Jurkat, Clone E6-1 (cell line): ENCODE data around the gene COX10.

ENCODE experiments used
- DNase-seq: peaks from one replicate; pipeline ENCODE4 v3.0.0-alpha.2; 2011; ENCODE audit warnings: low read depth, low spot score
- H3K4me3 ChIP-seq: 2 replicates; pipeline ENCODE4 v1.5.1; 2011; ENCODE audit warnings: mild to moderate bottlenecking, low read length, control low read depth, moderate library complexity

Gene COX10

DNA sequence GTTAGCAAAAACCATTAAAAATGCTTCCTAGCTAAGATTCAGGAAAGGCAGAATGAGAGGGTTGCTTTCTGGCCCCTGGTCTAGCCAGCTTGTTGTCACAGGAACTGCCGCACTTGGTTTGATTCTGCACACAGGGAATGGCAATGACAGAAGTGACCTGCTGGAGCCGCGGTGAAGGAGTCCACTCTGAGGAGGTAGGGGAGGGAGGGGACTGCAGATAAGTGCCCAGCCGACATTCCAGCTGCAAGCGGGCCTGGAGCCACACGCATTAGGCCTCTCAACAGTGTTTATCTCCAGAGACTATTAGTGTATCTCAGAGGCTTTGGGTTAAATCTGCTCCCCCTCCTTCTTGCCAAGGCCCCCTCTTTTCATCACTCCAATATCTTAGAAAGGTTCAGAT is 128.7 kb downstream of the COX10 start:
- DNase-seq = no peak

DNA sequence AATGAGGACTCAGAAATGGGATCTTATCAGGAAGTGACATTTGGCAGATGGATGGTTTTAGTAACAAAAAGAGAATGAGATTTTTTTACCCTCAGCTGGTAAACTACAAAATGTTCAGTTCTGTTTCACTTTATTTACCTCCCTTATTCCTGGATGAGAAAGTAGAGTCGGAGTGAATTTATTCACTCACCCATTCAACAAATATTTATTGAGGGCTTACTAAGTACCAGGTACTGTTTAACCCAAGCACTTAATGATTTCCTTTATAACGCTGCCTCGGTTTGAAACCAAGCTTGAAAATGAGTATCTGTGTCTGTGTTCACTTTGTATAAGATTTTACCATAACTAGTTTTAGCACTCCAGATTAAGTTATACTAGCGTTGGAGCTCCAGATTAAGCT is 129.3 kb downstream of the COX10 start:
- DNase-seq = no peak
- no peak overlapping the region for H3K4me3 ChIP-seq

More for the DNA sequence above, 128.7 kb downstream of the COX10 start:
- H3K4me3 ChIP-seq = no peak overlapping the region

DNA sequence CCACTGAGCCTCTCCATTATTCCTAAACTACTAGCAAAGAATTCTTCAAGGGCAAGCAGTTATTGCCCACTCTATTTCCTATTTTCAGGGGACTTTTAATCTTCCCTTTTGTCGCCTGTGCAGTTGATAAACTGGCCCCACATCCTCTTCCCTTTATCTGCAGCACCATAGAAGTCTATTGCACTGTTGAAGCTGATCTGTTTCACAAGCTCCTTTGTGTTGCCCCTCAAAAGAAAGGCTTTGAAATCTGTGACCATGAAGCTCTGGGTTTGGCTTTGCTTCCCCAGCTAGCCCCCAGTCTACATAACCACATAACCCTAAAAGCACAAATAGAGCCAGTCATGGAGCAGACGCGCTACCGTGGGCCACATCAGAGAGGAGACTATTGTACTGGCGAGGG is 130.3 kb downstream of the COX10 start:
- DNase-seq = no peak
- H3K4me3 ChIP-seq = no peak overlapping the region

DNA sequence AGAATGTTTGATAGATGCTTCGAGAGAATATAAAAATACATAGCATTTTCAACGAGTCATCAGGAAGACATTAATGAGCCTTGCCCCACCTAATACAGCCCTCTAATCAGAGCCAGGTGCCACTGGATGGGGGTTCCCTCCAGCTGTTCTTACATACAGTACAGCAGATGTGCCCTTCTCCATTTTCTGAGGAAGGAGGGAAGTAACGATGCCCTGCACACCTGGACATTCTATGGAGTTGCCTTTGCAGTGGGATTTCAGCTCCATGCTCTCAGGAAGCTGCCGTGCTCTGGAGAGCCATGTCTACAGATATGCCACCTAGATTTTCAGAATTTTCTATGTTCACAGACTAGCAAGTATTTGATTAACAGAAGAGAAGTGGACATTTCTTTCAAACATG is 131.1 kb downstream of the COX10 start:
- DNase-seq = no peak
- H3K4me3 ChIP-seq = no peak overlapping the region

DNA sequence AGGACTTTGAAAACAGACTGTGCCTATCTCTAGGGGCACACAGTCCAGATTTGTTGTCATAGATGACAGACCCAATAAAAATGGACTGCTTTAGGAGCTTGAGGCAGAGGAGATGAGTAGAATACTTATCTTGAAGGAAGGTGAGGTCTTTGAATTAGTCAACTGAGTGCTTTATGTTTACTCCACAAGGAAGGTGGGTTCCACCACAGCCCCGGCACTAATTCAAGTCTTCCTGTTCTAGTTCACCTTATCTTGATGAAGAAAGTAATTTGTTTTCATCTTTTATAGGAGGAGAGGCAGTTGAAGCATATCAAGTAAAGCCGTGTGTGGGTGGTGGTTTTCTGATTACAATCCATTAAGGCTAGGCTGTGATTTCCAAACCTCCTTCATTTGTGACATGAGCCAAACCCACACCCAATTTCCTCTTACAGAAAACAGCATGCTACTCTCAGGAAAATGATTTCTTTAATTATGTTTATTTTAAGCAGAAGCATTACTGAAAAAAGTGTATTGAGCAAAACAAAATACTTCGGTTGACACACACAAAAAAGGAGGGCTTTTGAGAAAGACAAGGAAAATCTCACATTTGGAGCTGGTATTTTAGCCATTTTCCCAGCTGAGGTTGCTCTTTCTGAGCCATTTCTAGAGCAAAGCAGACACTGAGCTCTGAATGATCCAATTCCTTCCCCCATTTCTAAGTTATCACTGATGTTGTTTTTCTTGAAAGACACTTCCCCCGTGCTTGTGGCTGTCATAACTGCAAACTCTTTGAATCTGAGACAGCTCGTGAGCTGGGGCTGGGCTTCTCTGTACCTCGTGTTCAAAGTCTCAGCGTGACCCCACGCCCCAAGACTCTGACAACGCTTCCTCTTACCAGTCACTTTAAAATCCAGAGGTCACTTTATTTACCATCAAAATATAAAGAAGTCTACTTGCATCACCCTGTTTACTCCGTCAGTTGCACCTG is 132.0 kb downstream of the COX10 start:
- H3K4me3 ChIP-seq = no peak overlapping the region
- peak; percentile 93 for DNase-seq

DNA sequence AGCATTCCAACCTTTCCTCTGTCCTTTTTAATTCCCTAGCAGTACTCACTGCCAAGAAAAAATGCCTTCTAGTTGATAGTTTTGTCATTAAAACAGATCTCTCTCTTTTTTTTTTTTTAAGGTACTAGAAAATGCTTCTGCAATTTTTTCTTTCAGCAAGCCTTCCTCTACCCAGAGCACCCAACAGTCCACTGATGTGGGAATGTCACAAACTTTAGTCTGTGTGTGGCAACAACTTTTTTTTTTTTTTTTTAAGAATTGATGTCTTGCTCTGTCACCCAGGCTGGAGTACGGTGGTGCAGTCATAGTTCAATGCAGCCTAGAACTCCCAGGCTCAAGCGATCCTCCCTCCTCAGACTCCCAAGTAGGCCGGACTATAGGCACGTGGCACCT is 132.7 kb downstream of the COX10 start:
- H3K4me3 ChIP-seq = no peak overlapping the region
- DNase-seq = no peak

DNA sequence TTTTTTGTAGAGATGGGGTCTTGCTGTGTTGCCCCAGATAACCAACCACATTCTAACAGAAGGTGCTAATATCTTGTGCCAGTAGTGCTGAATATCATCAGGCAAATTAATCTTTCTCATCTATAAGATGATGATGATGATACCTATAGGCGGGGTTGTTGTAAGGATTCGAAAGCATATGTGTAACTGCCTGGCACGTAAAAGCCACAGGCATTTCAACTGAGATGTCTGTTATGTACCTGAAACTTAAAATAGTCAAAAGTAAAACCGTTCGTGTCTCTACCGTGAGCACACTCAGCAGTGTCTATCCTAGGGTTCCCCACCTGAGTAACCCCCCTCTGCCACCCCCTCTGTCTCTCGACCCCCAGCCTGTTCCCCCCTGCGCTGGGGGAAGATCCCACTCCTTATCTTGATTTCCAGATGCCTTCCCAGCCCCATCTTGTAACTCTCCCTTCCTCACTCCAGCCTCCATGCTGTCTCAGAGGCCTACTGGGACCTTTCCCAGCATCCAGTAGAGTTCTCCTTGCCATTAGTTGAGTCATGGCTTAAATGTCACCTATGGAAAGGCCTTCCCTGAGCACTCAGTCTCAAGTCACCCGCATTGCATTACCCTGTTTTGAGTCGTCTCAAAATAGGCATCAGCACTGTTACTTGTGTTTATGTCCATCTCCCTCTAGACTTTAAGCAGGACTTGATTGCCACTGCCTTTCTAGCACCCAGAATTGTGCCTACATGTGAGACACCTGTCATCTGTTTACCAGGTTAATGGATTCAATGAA is 133.3 kb downstream of the COX10 start:
- DNase-seq = no peak

DNA sequence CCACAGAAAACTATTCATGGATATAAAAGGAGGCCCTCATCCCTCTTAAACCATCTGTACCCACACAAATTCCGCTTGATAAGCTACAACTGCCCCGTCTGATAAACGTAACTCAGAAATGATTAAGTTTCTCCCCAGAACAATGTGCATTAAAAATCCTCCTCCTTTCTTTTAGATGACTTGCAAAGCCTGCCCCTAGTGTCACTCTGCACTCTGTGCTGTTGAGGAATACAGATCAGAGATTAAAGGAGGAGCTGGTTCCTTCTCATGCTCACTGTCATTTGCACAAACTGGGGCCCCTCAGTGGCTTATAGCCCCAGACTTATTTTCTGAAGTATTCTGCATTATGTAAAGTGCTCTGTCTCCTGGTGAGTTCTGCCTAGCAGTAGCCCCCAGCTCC is 134.1 kb downstream of the COX10 start:
- DNase-seq = no peak
- no peak overlapping the region for H3K4me3 ChIP-seq

More for the DNA sequence above, 133.3 kb downstream of the COX10 start:
- no peak overlapping the region for H3K4me3 ChIP-seq

DNA sequence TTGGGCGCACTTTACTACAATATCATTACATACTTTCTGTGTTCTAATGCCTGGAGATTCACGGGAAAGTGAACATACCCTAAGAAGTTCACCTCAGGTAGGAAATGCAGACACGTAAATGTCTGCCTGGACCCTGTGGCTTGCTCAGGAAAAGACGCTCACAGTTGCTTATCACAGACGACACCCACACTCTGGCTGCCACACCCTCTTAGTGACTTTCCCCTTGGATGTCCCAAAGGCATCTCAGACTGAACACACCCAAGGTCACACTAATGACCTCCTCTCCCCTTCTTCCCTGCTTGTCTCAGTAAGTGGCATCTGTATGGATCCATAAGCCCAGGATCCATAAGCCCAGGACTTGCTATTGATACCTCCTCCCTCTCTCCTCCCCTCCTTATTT is 134.8 kb downstream of the COX10 start:
- H3K4me3 ChIP-seq = no peak overlapping the region
- DNase-seq = no peak

DNA sequence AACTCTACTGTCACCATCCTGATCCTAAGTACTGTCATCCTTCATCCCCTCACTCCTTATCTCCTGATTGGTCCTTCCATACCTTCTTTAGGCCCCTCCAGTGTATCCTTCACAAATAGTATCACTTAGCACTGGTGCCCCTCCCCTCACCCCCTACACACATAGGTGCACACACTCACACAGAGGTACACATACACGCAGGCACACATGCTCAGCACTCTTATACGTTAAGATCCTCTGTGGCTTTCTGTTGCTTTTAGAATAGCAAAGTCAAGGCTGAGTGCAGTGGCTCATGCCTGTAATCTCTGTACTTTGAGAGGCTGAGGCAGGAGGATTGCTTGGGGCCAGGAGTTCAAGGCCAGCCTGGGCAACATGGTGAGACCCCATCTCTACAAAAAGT is 135.2 kb downstream of the COX10 start:
- no peak for DNase-seq
- H3K4me3 ChIP-seq = no peak overlapping the region

DNA sequence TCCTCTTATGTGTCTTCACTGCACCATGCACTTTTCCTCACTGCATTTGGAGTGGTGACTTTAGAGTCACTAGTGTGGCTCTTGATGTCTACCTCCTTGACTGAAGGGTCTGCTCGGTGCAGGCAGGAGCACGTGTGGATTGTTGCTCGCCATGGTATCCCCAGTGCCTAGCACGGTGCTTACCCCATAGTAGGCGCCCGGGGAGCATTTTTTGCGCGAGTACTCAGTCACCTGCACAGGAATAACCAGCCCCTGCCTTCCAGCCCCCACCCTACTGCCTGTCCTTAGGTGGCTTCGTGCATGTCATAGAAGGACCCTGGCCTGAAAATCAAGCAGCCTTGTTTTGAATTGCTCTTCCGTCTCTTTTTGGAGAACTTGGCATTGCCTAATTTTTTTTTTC is 136.1 kb downstream of the COX10 start:
- H3K4me3 ChIP-seq = no peak overlapping the region
- DNase-seq = no peak

DNA sequence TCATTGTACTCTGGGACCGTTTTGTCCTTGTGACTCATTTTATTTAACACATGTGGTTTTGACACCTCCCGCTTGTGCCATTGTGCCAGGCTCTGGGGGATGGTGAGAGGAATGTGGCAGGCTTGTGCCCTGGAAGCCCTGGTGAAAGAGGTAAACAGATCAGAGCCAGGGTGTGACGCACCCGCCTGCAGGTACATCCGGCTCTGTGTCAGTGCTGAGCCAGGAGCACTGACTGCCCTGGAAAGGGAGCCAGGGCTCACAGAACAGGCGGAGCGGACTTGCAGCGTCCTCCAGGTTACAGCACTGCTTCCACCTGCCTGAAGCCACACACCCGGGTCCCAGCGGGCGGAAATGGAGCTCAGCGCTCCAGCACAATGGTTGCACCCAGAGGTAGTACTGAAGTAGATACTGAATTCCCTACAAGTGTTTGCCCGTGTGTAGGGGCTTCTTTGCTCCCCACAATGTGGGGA is 136.7 kb downstream of the COX10 start:
- H3K4me3 ChIP-seq = no peak overlapping the region
- DNase-seq = no peak

DNA sequence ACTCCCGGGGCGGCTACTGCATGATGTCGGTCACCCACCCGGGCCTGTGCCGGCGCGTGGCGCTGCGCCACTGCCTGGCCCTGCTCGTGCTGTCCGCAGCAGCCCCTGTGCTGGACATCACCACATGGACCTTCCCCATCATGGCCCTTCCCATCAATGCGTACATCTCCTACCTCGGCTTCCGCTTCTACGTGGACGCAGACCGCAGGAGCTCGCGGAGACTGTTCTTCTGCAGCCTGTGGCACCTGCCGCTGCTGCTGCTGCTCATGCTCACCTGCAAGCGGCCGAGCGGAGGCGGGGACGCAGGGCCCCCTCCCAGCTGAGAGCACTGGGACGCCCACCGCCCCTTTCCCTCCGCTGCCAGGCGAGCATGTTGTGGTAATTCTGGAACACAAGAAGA is 137.6 kb downstream of the COX10 start:
- no peak for DNase-seq
- no peak overlapping the region for H3K4me3 ChIP-seq

DNA sequence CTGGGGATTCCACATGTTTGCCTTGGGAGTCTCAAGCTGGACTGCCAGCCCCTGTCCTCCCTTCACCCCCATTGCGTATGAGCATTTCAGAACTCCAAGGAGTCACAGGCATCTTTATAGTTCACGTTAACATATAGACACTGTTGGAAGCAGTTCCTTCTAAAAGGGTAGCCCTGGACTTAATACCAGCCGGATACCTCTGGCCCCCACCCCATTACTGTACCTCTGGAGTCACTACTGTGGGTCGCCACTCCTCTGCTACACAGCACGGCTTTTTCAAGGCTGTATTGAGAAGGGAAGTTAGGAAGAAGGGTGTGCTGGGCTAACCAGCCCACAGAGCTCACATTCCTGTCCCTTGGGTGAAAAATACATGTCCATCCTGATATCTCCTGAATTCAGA is 138.5 kb downstream of the COX10 start:
- DNase-seq = no peak
- no peak overlapping the region for H3K4me3 ChIP-seq

DNA sequence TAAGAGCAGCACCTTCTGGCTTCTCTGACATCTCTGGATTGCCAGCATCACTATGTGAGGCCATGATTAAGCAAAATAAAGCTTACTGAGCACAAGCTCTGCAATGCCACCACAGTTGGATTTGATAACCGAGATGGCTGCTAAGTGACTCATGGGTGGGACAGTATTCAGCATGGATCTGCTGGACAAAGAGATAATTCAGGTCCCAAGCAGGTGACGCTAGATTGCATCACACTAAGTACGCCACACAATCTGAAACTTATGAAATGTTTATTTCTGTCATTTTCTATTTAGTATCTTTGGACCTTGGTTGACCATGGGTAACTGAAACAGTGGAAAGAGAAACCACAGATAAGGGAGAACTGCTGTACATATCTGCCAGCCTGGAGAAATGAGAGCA is 139.9 kb downstream of the COX10 start:
- no peak overlapping the region for H3K4me3 ChIP-seq
- no peak for DNase-seq

DNA sequence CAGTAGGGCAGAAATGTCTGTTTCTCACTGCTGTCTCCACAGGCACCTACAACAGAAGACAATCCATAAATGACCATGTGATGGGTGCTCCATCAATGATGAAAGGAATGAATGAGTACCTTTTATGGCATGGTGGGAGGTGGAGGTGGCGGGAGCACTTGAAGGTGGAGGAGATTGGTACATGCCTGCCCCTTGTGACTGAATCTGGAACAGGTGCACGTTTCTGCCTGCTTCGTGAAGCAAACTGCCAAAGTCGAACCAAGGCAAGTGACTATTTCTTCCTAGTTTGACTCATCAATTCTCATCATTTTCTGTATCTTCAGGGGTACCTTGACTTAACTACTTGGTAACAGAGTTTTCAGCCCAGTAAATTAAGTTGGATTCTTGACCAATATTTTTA is 141.9 kb downstream of the COX10 start:
- H3K4me3 ChIP-seq = no peak overlapping the region
- no peak for DNase-seq

DNA sequence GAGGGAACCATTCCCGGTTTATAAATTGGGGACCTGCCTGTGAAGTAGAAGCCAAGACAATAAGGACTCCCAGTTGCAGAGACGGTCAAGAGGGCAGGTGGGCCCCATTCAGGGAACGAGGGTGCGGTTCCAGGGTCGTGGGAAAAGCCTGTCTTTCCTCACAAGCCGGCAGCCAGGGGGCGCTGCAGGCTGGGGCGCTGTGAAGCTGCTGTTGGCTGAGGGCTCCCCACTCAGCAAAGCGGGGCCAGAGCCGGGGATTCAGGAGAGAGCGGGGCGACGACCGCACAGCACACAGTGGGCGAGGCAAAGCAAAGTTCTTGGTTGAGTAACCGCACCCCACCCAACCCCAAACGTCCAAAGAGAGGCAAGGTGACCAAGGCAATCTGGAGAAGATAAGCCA is 142.5 kb downstream of the COX10 start:
- DNase-seq = no peak
- H3K4me3 ChIP-seq = no peak overlapping the region

DNA sequence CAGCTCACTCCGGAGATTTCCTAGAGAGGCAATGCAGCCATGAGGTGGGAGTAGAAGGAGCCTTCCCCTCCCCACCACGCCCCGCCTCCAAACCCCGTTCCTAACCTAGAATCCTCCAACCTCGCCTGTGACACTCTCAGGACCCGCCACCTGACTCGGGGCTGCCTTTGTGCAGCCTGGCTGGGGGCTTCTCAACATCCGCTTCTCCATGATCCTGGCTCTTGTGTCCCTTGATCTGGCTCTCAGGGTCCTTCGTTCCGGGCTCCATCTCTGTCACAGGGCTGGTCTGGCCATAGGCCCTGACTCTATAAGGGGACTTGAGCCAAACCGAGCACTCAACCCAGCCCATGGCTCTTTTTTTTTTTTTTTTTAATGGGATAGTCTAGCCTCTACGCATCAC is 143.1 kb downstream of the COX10 start:
- no peak for DNase-seq
- H3K4me3 ChIP-seq = no peak overlapping the region

DNA sequence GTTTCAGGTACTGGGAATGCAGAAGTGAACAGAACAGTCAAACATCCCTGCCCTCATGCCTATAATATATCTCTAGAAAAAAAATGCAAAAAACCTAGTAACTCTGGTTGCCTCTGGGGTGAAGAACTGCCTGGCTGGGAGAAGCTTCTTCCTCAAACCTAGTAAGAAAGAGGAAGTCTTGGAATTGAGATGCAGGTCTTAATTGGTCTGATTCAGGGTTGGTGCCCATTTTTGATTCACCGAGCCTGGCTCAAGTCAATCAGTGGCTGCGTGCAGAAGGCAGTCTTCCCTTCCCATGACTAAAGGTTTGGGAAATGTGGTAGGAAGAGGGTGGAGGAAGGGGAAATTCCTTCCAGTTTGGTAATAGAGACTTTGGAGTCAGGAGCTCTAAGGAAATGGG is 145.0 kb downstream of the COX10 start:
- DNase-seq = no peak
- no peak overlapping the region for H3K4me3 ChIP-seq

DNA sequence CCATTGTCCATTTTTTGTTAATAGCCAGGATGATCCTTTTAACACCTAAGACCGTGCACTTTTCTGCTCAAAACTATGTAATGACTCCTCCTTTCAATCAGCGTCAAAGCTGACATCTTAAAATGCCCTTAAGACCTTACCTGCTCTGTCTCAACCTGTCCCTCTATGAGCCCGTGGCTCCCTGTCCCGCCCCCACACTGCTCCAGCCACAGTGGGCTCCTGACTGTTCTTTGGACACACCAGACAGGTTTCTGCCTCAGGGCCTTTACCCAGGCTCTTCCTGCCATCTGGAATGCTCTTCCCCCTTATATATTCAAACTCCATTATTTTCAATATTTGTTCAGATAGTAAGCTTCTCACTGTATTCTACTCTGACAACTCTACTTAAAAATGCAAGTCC is 153.3 kb downstream of the COX10 start:
- DNase-seq = no peak
- no peak overlapping the region for H3K4me3 ChIP-seq
